Large intestine (tissue), 3 donors: ENCODE data around the gene NFIC. TPM values are rescaled to one million over a fixed set of nuclear protein-coding genes. Genes with fewer than 3 reads are reported as not detected.

Experiments used
- DNase-seq, 2 donors: peaks; one replicate each; pipeline versions ENCODE4 v3.0.0 to v3.0.0-alpha.2; 2013
- H3K27ac ChIP-seq: one replicate; pipeline ENCODE4 v1.5.1; 2013; ENCODE audit warnings: low read length
- H3K27me3 ChIP-seq: 2 replicates; pipeline ENCODE4 v1.6.1; 2013; ENCODE audit warnings: low read length; ENCODE audit not compliant: control insufficient read depth, insufficient read depth
- H3K36me3 ChIP-seq: 2 replicates; pipeline ENCODE4 v1.6.1; 2013; ENCODE audit warnings: low read length; ENCODE audit not compliant: control insufficient read depth, insufficient read depth
- H3K4me1 ChIP-seq: one replicate; pipeline ENCODE4 v1.6.1; 2013; ENCODE audit warnings: low read length; ENCODE audit not compliant: control insufficient read depth, insufficient read depth
- H3K4me3 ChIP-seq: one replicate; pipeline ENCODE4 v1.5.1; 2013; ENCODE audit warnings: low read length
- H3K9me3 ChIP-seq: one replicate; pipeline ENCODE4 v1.6.1; 2013; ENCODE audit warnings: mild to moderate bottlenecking, low read depth, low read length, moderate library complexity; ENCODE audit not compliant: control insufficient read depth
- WGBS: methylation state at CpG from one replicate; pipeline ENCODE4 v1.1.5; 2013; ENCODE audit warnings: low lambda C conversion rate; ENCODE audit not compliant: insufficient coverage; 5-methylcytosine and 5-hydroxymethylcytosine counted together
- polyA plus RNA-seq: library from polyadenylated mRNA; unstranded; fragments of 120-200 nt; gene quantifications from one replicate; pipeline ENCODE4 v1.2.1, GENCODE V29; 2013

The NFIC gene
- polyA plus RNA-seq, 1 donor: 17.0 TPM

GRCh38 chr19:3471954-3472655 is 105.7 kb downstream of the NFIC start:
- peak overlapping the region; percentile 85 for H3K27ac ChIP-seq
- peaks cover 27% of the 10 kb centered on the region for H3K36me3 ChIP-seq
- no peaks in the 10 kb centered on the region for H3K27me3 ChIP-seq
- no peak overlapping the region for H3K4me3 ChIP-seq
- DNase-seq: no peak
- H3K4me1 ChIP-seq: peaks cover 31% of the 10 kb centered on the region
- no CpG with 5 or more reads among the region's 24 CpGs for WGBS
- H3K9me3 ChIP-seq: peaks cover 11% of the 10 kb centered on the region

GRCh38 chr19:3474010-3474409 is 107.6 kb downstream of the NFIC start:
- peaks cover 39% of the 10 kb centered on the region for H3K4me1 ChIP-seq
- H3K27ac ChIP-seq: peak overlapping the region; percentile 85
- no CpG with 5 or more reads among the region's 8 CpGs for WGBS
- peak; percentile 91 to 98 for DNase-seq
- peaks cover 31% of the 10 kb centered on the region for H3K36me3 ChIP-seq
- H3K27me3 ChIP-seq: no peaks in the 10 kb centered on the region
- H3K4me3 ChIP-seq: no peak overlapping the region
- peaks cover 2% of the 10 kb centered on the region for H3K9me3 ChIP-seq

GRCh38 chr19:3474614-3475013 is 108.2 kb downstream of the NFIC start:
- Histone ChIP-seq H3K4me3 (no peak overlapping the region), H3K27ac (peak overlapping the region; percentile 85), H3K27me3 (no peaks in the 10 kb centered on the region), H3K36me3 (peaks cover 31% of the 10 kb centered on the region), H3K4me1 (peaks cover 40% of the 10 kb centered on the region), H3K9me3 (peaks cover 2% of the 10 kb centered on the region)
- no peak for DNase-seq
- no CpG with 5 or more reads among the region's 2 CpGs for WGBS

GRCh38 chr19:3475449-3475848 is 109.1 kb downstream of the NFIC start:
- Histone ChIP-seq H3K4me1 (peaks cover 40% of the 10 kb centered on the region), H3K9me3 (peaks cover 2% of the 10 kb centered on the region), H3K27me3 (no peaks in the 10 kb centered on the region), H3K27ac (peak overlapping the region; percentile 85), H3K4me3 (no peak overlapping the region), H3K36me3 (peaks cover 31% of the 10 kb centered on the region)
- no peak for DNase-seq
- WGBS: 91% methylated on average over 4 of the region's 4 CpGs

- H3K4me3 ChIP-seq: no peak overlapping the region
- peaks cover 31% of the 10 kb centered on the region for H3K36me3 ChIP-seq
- WGBS: 100% methylated on average over 1 of the region's 2 CpGs
- DNase-seq: no peak
- peaks cover 2% of the 10 kb centered on the region for H3K27me3 ChIP-seq
- H3K4me1 ChIP-seq: peaks cover 53% of the 10 kb centered on the region
- peaks cover 2% of the 10 kb centered on the region for H3K9me3 ChIP-seq
- no peak overlapping the region for H3K27ac ChIP-seq
Observed at GRCh38 chr19:3476830-3477229, 110.4 kb downstream of the NFIC start.

GRCh38 chr19:3477506-3477905 is 111.1 kb downstream of the NFIC start:
- Histone ChIP-seq H3K4me1 (peaks cover 55% of the 10 kb centered on the region), H3K36me3 (peaks cover 31% of the 10 kb centered on the region), H3K27ac (no peak overlapping the region), H3K9me3 (peaks cover 4% of the 10 kb centered on the region), H3K4me3 (no peak overlapping the region), H3K27me3 (peaks cover 5% of the 10 kb centered on the region)
- DNase-seq: no peak

GRCh38 chr19:3477951-3478350 is 111.6 kb downstream of the NFIC start:
- Histone ChIP-seq H3K27ac (peak overlapping the region; percentile 92), H3K27me3 (peaks cover 5% of the 10 kb centered on the region), H3K4me3 (peak overlapping the region; percentile 20), H3K9me3 (peaks cover 8% of the 10 kb centered on the region), H3K4me1 (peaks cover 51% of the 10 kb centered on the region), H3K36me3 (peaks cover 29% of the 10 kb centered on the region)
- no peak for DNase-seq
- WGBS: no CpG with 5 or more reads among the region's 2 CpGs

- H3K4me3 ChIP-seq: peak overlapping the region; percentile 58
- H3K27ac ChIP-seq: peak overlapping the region; percentile 92
- peaks cover 10% of the 10 kb centered on the region for H3K9me3 ChIP-seq
- no CpG with 5 or more reads among the region's 27 CpGs for WGBS
- H3K4me1 ChIP-seq: peaks cover 45% of the 10 kb centered on the region
- peaks cover 29% of the 10 kb centered on the region for H3K36me3 ChIP-seq
- H3K27me3 ChIP-seq: peaks cover 5% of the 10 kb centered on the region
- peak; percentile 48 to 73 for DNase-seq
Observed at GRCh38 chr19:3478409-3479176, 112.2 kb downstream of the NFIC start.

GRCh38 chr19:3479177-3479833 is 112.9 kb downstream of the NFIC start:
- peaks cover 28% of the 10 kb centered on the region for H3K36me3 ChIP-seq
- peak overlapping the region; percentile 92 for H3K27ac ChIP-seq
- H3K27me3 ChIP-seq: peaks cover 5% of the 10 kb centered on the region
- peak overlapping the region; percentile 58 for H3K4me3 ChIP-seq
- H3K9me3 ChIP-seq: peaks cover 10% of the 10 kb centered on the region
- DNase-seq: peak; percentile 77 to 81
- peaks cover 41% of the 10 kb centered on the region for H3K4me1 ChIP-seq
- WGBS: 100% methylated on average over 1 of the region's 7 CpGs

GRCh38 chr19:3479834-3480215 is 113.4 kb downstream of the NFIC start:
- peak overlapping the region; percentile 92 for H3K27ac ChIP-seq
- peaks cover 5% of the 10 kb centered on the region for H3K27me3 ChIP-seq
- H3K4me1 ChIP-seq: peaks cover 35% of the 10 kb centered on the region
- H3K9me3 ChIP-seq: peaks cover 10% of the 10 kb centered on the region
- DNase-seq: peak; percentile 77 to 84
- 17% methylated on average over 1 of the region's 9 CpGs for WGBS
- H3K36me3 ChIP-seq: peaks cover 22% of the 10 kb centered on the region
- peak overlapping the region; percentile 58 for H3K4me3 ChIP-seq
